ENCODE measurements around the gene NTSR1.

DNA sequence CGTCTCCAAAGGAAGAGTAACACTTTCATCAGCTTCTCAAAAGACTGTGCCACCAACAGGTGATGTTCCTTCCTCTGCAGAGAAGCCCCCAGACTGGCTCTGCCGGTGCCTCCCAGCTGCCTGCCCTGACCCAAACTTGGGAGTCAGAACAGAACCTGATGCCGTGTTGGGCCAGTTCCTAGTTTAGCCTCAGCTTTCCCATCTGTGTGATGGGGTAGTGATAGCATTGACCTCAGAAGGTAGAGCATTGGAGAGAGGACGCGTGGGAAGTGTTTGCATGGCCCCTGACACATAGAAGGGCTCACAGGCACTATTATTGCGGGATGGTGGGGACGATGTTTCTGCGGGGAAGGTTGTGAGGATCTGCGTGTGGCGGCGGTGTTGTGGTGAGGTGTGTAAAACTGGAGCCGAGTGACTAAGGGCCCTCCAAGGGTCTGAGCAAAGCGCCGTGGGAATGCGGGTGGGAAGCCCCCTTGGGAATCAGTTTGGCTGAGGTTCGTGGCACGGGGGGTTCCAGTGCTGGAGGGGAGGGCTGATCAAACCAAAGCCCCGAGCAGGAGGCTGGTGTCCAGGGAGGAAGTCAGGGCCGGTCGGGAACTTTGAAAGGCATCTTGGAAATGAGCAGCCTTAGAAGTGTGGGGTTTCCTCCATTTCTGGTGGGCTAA lies 1.7 kb downstream of the NTSR1 start:
- TF ChIP-seq CTCF (conservative IDR thresholded peaks at IDR 0.05; ENCODE audit: low read depth, low read length), result no peak
- TF ChIP-seq EZH2 (IDR thresholded peaks at IDR 0.05; ENCODE audit: borderline replicate concordance, low read depth, low read length, poor library complexity, severe bottlenecking), result no peak
